GM12864 (cell line): ENCODE data around the gene HOOK2.

Experiments
- DNase-seq: peaks from one replicate; pipeline ENCODE4 v3.0.0-alpha.2; 2011; ENCODE audit warnings: low read depth
- H3K4me3 ChIP-seq: 2 replicates; pipeline ENCODE4 v1.5.1; 2011; ENCODE audit warnings: mild to moderate bottlenecking, low read depth, low read length, control low read depth
- CTCF ChIP-seq: IDR thresholded peaks from 2 replicates; pipeline ENCODE4 v1.5.1; 2011; ENCODE audit warnings: low read depth, mild to moderate bottlenecking, moderate library complexity, low read length, control low read depth, inconsistent platforms; ENCODE audit errors: missing control alignments

The HOOK2 gene

GRCh38 chr19:12757544-12758274 is 17.6 kb downstream of the HOOK2 start:
- TF ChIP-seq CTCF = peak; percentile 97
- DNase-seq = no peak
- H3K4me3 ChIP-seq = peak overlapping the region; percentile 38

- no peak overlapping the region for H3K4me3 ChIP-seq
- DNase-seq = no peak
- no peak for TF ChIP-seq CTCF
Observed at GRCh38 chr19:12756150-12756883, 19.0 kb downstream of the HOOK2 start.

GRCh38 chr19:12754465-12755196 is 20.7 kb downstream of the HOOK2 start:
- DNase-seq = no peak
- no peak overlapping the region for H3K4me3 ChIP-seq
- TF ChIP-seq CTCF = no peak

GRCh38 chr19:12752056-12752781 is 23.1 kb downstream of the HOOK2 start:
- no peak for TF ChIP-seq CTCF
- no peak overlapping the region for H3K4me3 ChIP-seq
- DNase-seq = no peak

GRCh38 chr19:12751635-12752034 is 23.7 kb downstream of the HOOK2 start, which contains the start of gene BEST2:
Gene BEST2 (plus strand): TSS chr19:12751791. CDS start chr19:12752593, 802 bp downstream.
- no peak within 1 kb of the TSS for H3K4me3 ChIP-seq
- no peak for TF ChIP-seq CTCF
- no peak for DNase-seq

- TF ChIP-seq CTCF = no peak
- DNase-seq = no peak
- H3K4me3 ChIP-seq = no peak overlapping the region
Observed at GRCh38 chr19:12750851-12751250, 24.5 kb downstream of the HOOK2 start.
